Suprapubic skin (tissue), 4 donors: ENCODE data around the gene PANK1. TPM values are rescaled to one million over a fixed set of nuclear protein-coding genes. Genes with fewer than 3 reads are reported as not detected.
A peak's percentile ranks its signal among the peaks of the same experiment; 100 is the strongest.

Source experiments
- DNase-seq, 2 donors: peaks; one replicate each; pipeline ENCODE4 v3.0.0-alpha.2; 2019; ENCODE audit warnings: low spot score in 2 of 2
- H3K27ac ChIP-seq: fragments of 200-600 bp; sonication (generic); one replicate; pipeline ENCODE4 v1.5.1; 2019
- H3K27me3 ChIP-seq: fragments of 200-600 bp; sonication (generic); one replicate; pipeline ENCODE4 v1.5.1; 2019
- H3K36me3 ChIP-seq: fragments of 200-600 bp; sonication (generic); one replicate; pipeline ENCODE4 v1.5.1; 2019
- H3K4me1 ChIP-seq: fragments of 200-600 bp; sonication (generic); one replicate; pipeline ENCODE4 v1.5.1; 2019
- H3K4me3 ChIP-seq: fragments of 200-600 bp; sonication (generic); one replicate; pipeline ENCODE4 v1.5.1; 2019; ENCODE audit warnings: mild to moderate bottlenecking
- H3K9me3 ChIP-seq: fragments of 200-600 bp; sonication (generic); one replicate; pipeline ENCODE4 v1.5.1; 2019
- CTCF ChIP-seq, 2 donors: fragments of 200-600 bp in 1 of 2; fragments of 450-650 bp in 1 of 2; sonication (generic) in 1 of 2; IDR thresholded peaks; one replicate each; pipeline ENCODE4 v1.5.1; 2016 to 2019; ENCODE audit warnings: antibody characterized with exemption in 2 of 2, mild to moderate bottlenecking in 1 of 2, moderate library complexity in 1 of 2
- EP300 ChIP-seq: sonication (generic); formaldehyde crosslinking; IDR thresholded peaks from one replicate; pipeline ENCODE4 v1.6.1; 2017; ENCODE audit warnings: antibody characterized with exemption
- POLR2A ChIP-seq, 2 donors: fragments of 450-650 bp; IDR thresholded peaks; one replicate each; pipeline ENCODE4 v1.6.1; 2017; ENCODE audit warnings: antibody characterized with exemption in 2 of 2, mild to moderate bottlenecking in 2 of 2, moderate library complexity in 2 of 2
- POLR2AphosphoS5 ChIP-seq, 3 donors: sonication (generic); formaldehyde crosslinking; IDR thresholded peaks; one replicate each; pipeline ENCODE4 v1.6.1; 2017; ENCODE audit warnings: antibody characterized with exemption in 3 of 3
- WGBS: methylation state at CpG from one replicate; pipeline ENCODE4 v1.1.5; 2018; 5-methylcytosine and 5-hydroxymethylcytosine counted together
- total RNA-seq, 4 donors: library from RNA; depleted of rRNA; stranded (reverse); fragments of >200 nt; gene quantifications; one replicate each; pipeline ENCODE4 v1.1.0, GENCODE V29; 2016

The PANK1 gene
- total RNA-seq: 10 to 100 TPM in 3 of 4 donors, 1 to 10 TPM in 1; 8.2 to 43.1 (median 33.1) TPM

GRCh38 chr10:89644967-89645741 is at the start of gene PANK1:
Gene PANK1 (minus strand): TSS chr10:89645242. CDS start chr10:89644891, 351 bp downstream.
- Histone ChIP-seq H3K4me1 (peaks cover 19% of the 10 kb centered on the region), H3K27ac (peak within 1 kb of the TSS; percentile 90), H3K27me3 (no peaks in the 10 kb centered on the region), H3K4me3 (peak within 1 kb of the TSS; percentile 92), H3K9me3 (no peaks in the 10 kb centered on the region), H3K36me3 (no peaks in the 10 kb centered on the region)
- peak; percentile 92 for DNase-seq
- no peak for TF ChIP-seq EP300
- TF ChIP-seq POLR2AphosphoS5 (IDR thresholded peaks at IDR 0.05): peak in 1 of 3 donors; percentile 56
- 4% methylated on average over 36 of the region's 56 CpGs for WGBS

- no peak for DNase-seq
- H3K27ac ChIP-seq: no peak overlapping the region
- WGBS: 79% methylated on average over 5 of the region's 5 CpGs
- no peak overlapping the region for H3K4me3 ChIP-seq
- H3K9me3 ChIP-seq: no peaks in the 10 kb centered on the region
- peaks cover 5% of the 10 kb centered on the region for H3K4me1 ChIP-seq
- H3K27me3 ChIP-seq: no peaks in the 10 kb centered on the region
- no peak for TF ChIP-seq EP300
- TF ChIP-seq POLR2AphosphoS5 (IDR thresholded peaks at IDR 0.05): no peak
- TF ChIP-seq CTCF (IDR thresholded peaks at IDR 0.05): no peak
- TF ChIP-seq POLR2A (IDR thresholded peaks at IDR 0.05): no peak
- no peaks in the 10 kb centered on the region for H3K36me3 ChIP-seq
Observed at GRCh38 chr10:89693176-89693575, 48.1 kb upstream of the PANK1 start.

- no peaks in the 10 kb centered on the region for H3K36me3 ChIP-seq
- H3K27me3 ChIP-seq: no peaks in the 10 kb centered on the region
- H3K9me3 ChIP-seq: no peaks in the 10 kb centered on the region
- H3K27ac ChIP-seq: no peak overlapping the region
- no peak overlapping the region for H3K4me3 ChIP-seq
- 66% methylated on average over 4 of the region's 4 CpGs for WGBS
- TF ChIP-seq POLR2AphosphoS5 (IDR thresholded peaks at IDR 0.05) (no peak), CTCF (IDR thresholded peaks at IDR 0.05) (no peak), EP300 (no peak), POLR2A (IDR thresholded peaks at IDR 0.05) (no peak)
- H3K4me1 ChIP-seq: peaks cover 5% of the 10 kb centered on the region
- DNase-seq: no peak
Observed at GRCh38 chr10:89692416-89692815, 47.4 kb upstream of the PANK1 start.

GRCh38 chr10:89690027-89690426 is 45.0 kb upstream of the PANK1 start:
- Histone ChIP-seq H3K9me3 (no peaks in the 10 kb centered on the region), H3K27ac (no peak overlapping the region), H3K36me3 (no peaks in the 10 kb centered on the region), H3K4me3 (no peak overlapping the region), H3K4me1 (no peaks in the 10 kb centered on the region), H3K27me3 (no peaks in the 10 kb centered on the region)
- no peak for TF ChIP-seq CTCF (IDR thresholded peaks at IDR 0.05)
- TF ChIP-seq EP300: no peak
- no peak for TF ChIP-seq POLR2A (IDR thresholded peaks at IDR 0.05)
- no peak for TF ChIP-seq POLR2AphosphoS5 (IDR thresholded peaks at IDR 0.05)
- WGBS: 48% methylated on average over 2 of the region's 2 CpGs
- no peak for DNase-seq

GRCh38 chr10:89685936-89686335 is 40.9 kb upstream of the PANK1 start:
- WGBS: 80% methylated on average over 4 of the region's 4 CpGs
- Histone ChIP-seq H3K4me1 (no peaks in the 10 kb centered on the region), H3K4me3 (no peak overlapping the region), H3K9me3 (no peaks in the 10 kb centered on the region), H3K27ac (no peak overlapping the region), H3K27me3 (no peaks in the 10 kb centered on the region), H3K36me3 (no peaks in the 10 kb centered on the region)
- TF ChIP-seq POLR2AphosphoS5 (IDR thresholded peaks at IDR 0.05) (no peak), CTCF (IDR thresholded peaks at IDR 0.05) (no peak), EP300 (no peak), POLR2A (IDR thresholded peaks at IDR 0.05) (no peak)
- no peak for DNase-seq
